Loucy (cell line): ENCODE measurements around the gene NEO1.

ENCODE experiments used
- H2AFZ ChIP-seq: fragments of 200-600 bp; sonication (generic); 2 replicates; pipeline ENCODE4 v1.6.0; 2016; ENCODE audit warnings: antibody characterized with exemption, mild to moderate bottlenecking, low read length, moderate library complexity
- H3F3A ChIP-seq: fragments of 200-600 bp; 2 replicates; pipeline ENCODE4 v1.6.0; 2016; ENCODE audit warnings: antibody characterized with exemption, low read depth, mild to moderate bottlenecking
- H3K27me3 ChIP-seq: fragments of 200-600 bp; sonication (generic); 2 replicates; pipeline ENCODE4 v1.6.1; 2014; ENCODE audit warnings: low read length, mild to moderate bottlenecking; ENCODE audit not compliant: insufficient read depth, poor library complexity, severe bottlenecking
- H3K36me3 ChIP-seq: fragments of 200-600 bp; sonication (generic); 2 replicates; pipeline ENCODE4 v1.6.1; 2016; ENCODE audit warnings: low read length; ENCODE audit not compliant: insufficient read depth
- H3K4me1 ChIP-seq: fragments of 200-600 bp; sonication (generic); 2 replicates; pipeline ENCODE4 v1.5.1; 2014; ENCODE audit warnings: low read length, mild to moderate bottlenecking; ENCODE audit not compliant: insufficient read depth, poor library complexity, severe bottlenecking
- H3K4me2 ChIP-seq: fragments of 200-600 bp; sonication (generic); 2 replicates; pipeline ENCODE4 v1.6.0; 2014; ENCODE audit warnings: antibody characterized with exemption, low read length, low read depth, mild to moderate bottlenecking; ENCODE audit not compliant: poor library complexity, severe bottlenecking
- H3K4me3 ChIP-seq: fragments of 200-600 bp; sonication (generic); 2 replicates; pipeline ENCODE4 v1.5.1; 2014; ENCODE audit warnings: low read length, mild to moderate bottlenecking, mixed read lengths; ENCODE audit not compliant: poor library complexity, severe bottlenecking
- H3K79me2 ChIP-seq: fragments of 200-600 bp; sonication (generic); 2 replicates; pipeline ENCODE4 v1.6.1; 2014; ENCODE audit warnings: low read length; ENCODE audit not compliant: insufficient read depth
- H3K9ac ChIP-seq: fragments of 200-600 bp; sonication (generic); 2 replicates; pipeline ENCODE4 v1.6.0; 2014; ENCODE audit warnings: mild to moderate bottlenecking, low read depth, low read length, moderate library complexity; ENCODE audit not compliant: poor library complexity, severe bottlenecking
- H3K9me2 ChIP-seq: fragments of 200-600 bp; sonication (generic); replicated peaks from 2 replicates; pipeline ENCODE4 v1.6.1; 2016; ENCODE audit warnings: low read depth, low read length, mixed read lengths
- H3K9me3 ChIP-seq: fragments of 200-600 bp; sonication (generic); 2 replicates; pipeline ENCODE4 v1.6.1; 2014; ENCODE audit warnings: mild to moderate bottlenecking, antibody characterized with exemption, low read length, low read depth; ENCODE audit not compliant: insufficient read depth
- H4K20me1 ChIP-seq: fragments of 200-600 bp; sonication (generic); 2 replicates; pipeline ENCODE4 v1.6.0; 2014; ENCODE audit warnings: antibody characterized with exemption, low read length, mild to moderate bottlenecking; ENCODE audit not compliant: insufficient read depth, poor library complexity, severe bottlenecking
- CTCF ChIP-seq: fragments of 200-600 bp; sonication (generic); conservative IDR thresholded peaks from 2 replicates; pipeline ENCODE4 v1.5.1; 2014; ENCODE audit warnings: mild to moderate bottlenecking, antibody characterized with exemption, low read length
- EZH2phosphoT487 ChIP-seq: fragments of 200-600 bp; IDR thresholded peaks from 2 replicates; pipeline ENCODE4 v1.6.1; 2018; ENCODE audit warnings: antibody characterized with exemption, mild to moderate bottlenecking, moderate library complexity, borderline replicate concordance

The NEO1 gene

GRCh38 chr15:73183071-73183470, 130.8 kb downstream of the NEO1 start:
- Histone ChIP-seq H3K36me3 (no peaks in the 10 kb centered on the region), H4K20me1 (no peaks in the 10 kb centered on the region), H3K27me3 (no peaks in the 10 kb centered on the region), H2AFZ (no peak overlapping the region), H3K4me3 (no peak overlapping the region), H3K79me2 (no peaks in the 10 kb centered on the region), H3K4me1 (no peaks in the 10 kb centered on the region), H3K4me2 (no peak overlapping the region), H3K9me2 (no peaks in the 10 kb centered on the region; the same call in 1 of the 2 replicates), H3F3A (no peaks in the 10 kb centered on the region), H3K9ac (no peak overlapping the region), H3K9me3 (peaks cover 3% of the 10 kb centered on the region; the same call in 1 of the 2 replicates)
- TF ChIP-seq EZH2phosphoT487, result no peak
- TF ChIP-seq CTCF, result no peak

- H3K27me3 ChIP-seq, result no peaks in the 10 kb centered on the region
- no peaks in the 10 kb centered on the region for H3K9me3 ChIP-seq
- no peak for TF ChIP-seq CTCF
- H3K4me2 ChIP-seq, result no peak overlapping the region
- H3K4me3 ChIP-seq, result no peak overlapping the region
- H3K9ac ChIP-seq, result no peak overlapping the region
- H3K36me3 ChIP-seq, result no peaks in the 10 kb centered on the region
- H3K4me1 ChIP-seq, result no peaks in the 10 kb centered on the region
- H3K79me2 ChIP-seq, result no peaks in the 10 kb centered on the region
- no peaks in the 10 kb centered on the region for H3K9me2 ChIP-seq
- H3F3A ChIP-seq, result no peaks in the 10 kb centered on the region
- H2AFZ ChIP-seq, result no peak overlapping the region
- H4K20me1 ChIP-seq, result no peaks in the 10 kb centered on the region
Observed at GRCh38 chr15:73190189-73190601, 137.9 kb downstream of the NEO1 start.

GRCh38 chr15:73195166-73195565, 142.9 kb downstream of the NEO1 start:
- Histone ChIP-seq H3F3A (no peaks in the 10 kb centered on the region), H3K79me2 (no peaks in the 10 kb centered on the region), H3K4me2 (no peak overlapping the region)

More at GRCh38 chr15:73195166-73195565, 142.9 kb downstream of the NEO1 start:
- Histone ChIP-seq H3K27me3 (no peaks in the 10 kb centered on the region), H4K20me1 (no peaks in the 10 kb centered on the region), H3K9me2 (no peaks in the 10 kb centered on the region), H3K4me3 (no peak overlapping the region), H3K36me3 (no peaks in the 10 kb centered on the region), H3K9me3 (no peaks in the 10 kb centered on the region), H3K4me1 (no peaks in the 10 kb centered on the region), H3K9ac (no peak overlapping the region), H2AFZ (no peak overlapping the region)
- TF ChIP-seq CTCF (no peak), EZH2phosphoT487 (no peak)
